ENCODE results near the gene RBM17. TPM values are rescaled to one million over a fixed set of nuclear protein-coding genes. Genes with fewer than 3 reads are reported as not detected.
A peak's percentile ranks its signal among the peaks of the same experiment; 100 is the strongest.
"Not testable (repeated sequence)": the region's sequence is repeated elsewhere in the genome, so short reads cannot be mapped to it uniquely, and the experiment has no call there.

The RBM17 gene
- total RNA-seq, 1 donor from 2014 or later, result 137 TPM

GRCh38 chr10:6109444-6109775, 20.6 kb downstream of the RBM17 start:
- DNase-seq (ENCODE audit: low spot score), result no peak

GRCh38 chr10:6110136-6110535, 21.3 kb downstream of the RBM17 start:
- DNase-seq (ENCODE audit: low spot score), result no peak

- no peak for DNase-seq (ENCODE audit: low spot score)
Observed at GRCh38 chr10:6112893-6113292, 24.1 kb downstream of the RBM17 start.

GRCh38 chr10:6114299-6114698, 25.5 kb downstream of the RBM17 start:
- no peak for DNase-seq (ENCODE audit: low spot score)

GRCh38 chr10:6114805-6115341, 26.0 kb downstream of the RBM17 start:
- DNase-seq (ENCODE audit: low spot score), result no peak

- DNase-seq (ENCODE audit: low spot score), result no peak
Observed at GRCh38 chr10:6115411-6115810, 26.6 kb downstream of the RBM17 start.

GRCh38 chr10:6115824-6116350, 27.1 kb downstream of the RBM17 start:
- no peak for DNase-seq (ENCODE audit: low spot score)

GRCh38 chr10:6116806-6117205, 28.0 kb downstream of the RBM17 start:
- DNase-seq (ENCODE audit: low spot score), result no peak

GRCh38 chr10:6117711-6118110, 28.9 kb downstream of the RBM17 start:
- DNase-seq (ENCODE audit: low spot score), result no peak

- DNase-seq (ENCODE audit: low spot score), result no peak
Observed at GRCh38 chr10:6119423-6119822, 30.6 kb downstream of the RBM17 start.

- no peak for DNase-seq (ENCODE audit: low spot score)
Observed at GRCh38 chr10:6119962-6120361, 31.1 kb downstream of the RBM17 start.

- no peak for DNase-seq (ENCODE audit: low spot score)
Observed at GRCh38 chr10:6120691-6121090, 31.9 kb downstream of the RBM17 start.

GRCh38 chr10:6121146-6121545, 32.3 kb downstream of the RBM17 start:
- DNase-seq (ENCODE audit: low spot score), result no peak

GRCh38 chr10:6123532-6123931, 34.7 kb downstream of the RBM17 start:
- no peak for DNase-seq (ENCODE audit: low spot score)

GRCh38 chr10:6124666-6125065, 35.8 kb downstream of the RBM17 start:
- DNase-seq (ENCODE audit: low spot score), result no peak

GRCh38 chr10:6127461-6127860, 38.6 kb downstream of the RBM17 start:
- not testable (repeated sequence) for DNase-seq (ENCODE audit: low spot score)

GRCh38 chr10:6128087-6128486, 39.3 kb downstream of the RBM17 start:
- DNase-seq (ENCODE audit: low spot score), result peak; percentile 59

- DNase-seq (ENCODE audit: low spot score), result peak; percentile 60
Observed at GRCh38 chr10:6128591-6129251, 39.9 kb downstream of the RBM17 start.

- DNase-seq (ENCODE audit: low spot score), result no peak
Observed at GRCh38 chr10:6130848-6131470, 42.1 kb downstream of the RBM17 start.

GRCh38 chr10:6133331-6134098, 44.7 kb downstream of the RBM17 start:
- no peak for DNase-seq (ENCODE audit: low spot score)

GRCh38 chr10:6134099-6134823, 45.4 kb downstream of the RBM17 start:
- DNase-seq (ENCODE audit: low spot score), result no peak

All from mesenteric fat pad (tissue), 1 donor.